Aorta (tissue), 4 donors: ENCODE results near the gene SPEM3. TPM values are rescaled to one million over a fixed set of nuclear protein-coding genes. Genes with fewer than 3 reads are reported as not detected.

Experiments used
- polyA plus RNA-seq, 2 donors: library from polyadenylated mRNA; stranded (reverse); fragments of 200-250 nt; gene quantifications; one replicate each; pipeline ENCODE4 v1.2.3, GENCODE V29; 2013
- total RNA-seq, 2 donors: library from RNA; stranded (reverse); fragmentation: NEBNext Ultra II Directional; extraction: Animal tissue kit (Norgen Biotek cat#: 25700); gene quantifications; one replicate each; pipeline ENCODE4 v1.2.1, GENCODE V29; 2021
- donor health status: healthy with polysubstance abuse.
- donor health status: Bipolar disorder and iron deficiency.
- donor health status: DM: no; HTN: no; CAD: no.
- donor health status: DM: yes; HTN: yes; CAD: no.

SPEM3 gene
- total and polyA plus RNA-seq, 4 donors = not detected

Other genes with a start within 250 kb of the SPEM3 start
Only the 30 nearest of the 39 such genes appear.
- 100 to 1,000 TPM in 1 of 2 donors, 10 to 100 TPM in 1; 92.9 to 105 TPM for gene CTDNEP1, start 177.1 kb upstream of the SPEM3 start, total RNA-seq
- 100 to 1,000 TPM; 112 to 113 TPM for gene CTDNEP1, start 177.1 kb upstream of the SPEM3 start, polyA plus RNA-seq
- gene ELP5, start 176.6 kb upstream of the SPEM3 start, total RNA-seq = 10 to 100 TPM; 26.6 to 31.0 TPM
- 10 to 100 TPM; 26.7 to 51.1 TPM for gene ELP5, start 176.6 kb upstream of the SPEM3 start, polyA plus RNA-seq
- 1 to 10 TPM; 3.3 to 9.9 TPM for gene CLDN7, start 166.4 kb upstream of the SPEM3 start, total RNA-seq
- 10 to 100 TPM in 1 of 2 donors, 1 to 10 TPM in 1; 1.1 to 37.6 TPM for gene CLDN7, start 166.4 kb upstream of the SPEM3 start, polyA plus RNA-seq
- 1 to 10 TPM; 2.5 to 3.9 TPM for gene SLC2A4, start 147.1 kb upstream of the SPEM3 start, total RNA-seq
- 1 to 10 TPM in 1 of 2 donors, under 1 TPM in 1; 0.63 to 1.6 TPM for gene SLC2A4, start 147.1 kb upstream of the SPEM3 start, polyA plus RNA-seq
- gene YBX2, start 134.2 kb upstream of the SPEM3 start, total RNA-seq = under 1 TPM; 0.10 to 0.60 TPM
- 1 to 10 TPM in 1 of 2 donors, not detected in 1; 5.6 TPM for gene YBX2, start 134.2 kb upstream of the SPEM3 start, polyA plus RNA-seq
- 100 to 1,000 TPM; 198 to 280 TPM for gene EIF5A, start 121.2 kb upstream of the SPEM3 start, total RNA-seq
- gene EIF5A, start 121.2 kb upstream of the SPEM3 start, polyA plus RNA-seq = 100 to 1,000 TPM; 223 to 232 TPM
- gene GPS2, start 113.5 kb upstream of the SPEM3 start, total RNA-seq = 10 to 100 TPM; 49.5 to 55.6 TPM
- gene GPS2, start 113.5 kb upstream of the SPEM3 start, polyA plus RNA-seq = 10 to 100 TPM; 55.0 to 99.1 TPM
- gene NEURL4, start 99.5 kb upstream of the SPEM3 start, total RNA-seq = 10 to 100 TPM; 24.5 to 36.7 TPM
- 10 to 100 TPM in 1 of 2 donors, 1 to 10 TPM in 1; 7.3 to 52.8 TPM for gene NEURL4, start 99.5 kb upstream of the SPEM3 start, polyA plus RNA-seq
- 10 to 100 TPM; 18.6 to 21.8 TPM for gene ACAP1, start 92.3 kb upstream of the SPEM3 start, total RNA-seq
- gene ACAP1, start 92.3 kb upstream of the SPEM3 start, polyA plus RNA-seq = 10 to 100 TPM in 1 of 2 donors, 1 to 10 TPM in 1; 6.5 to 10.8 TPM
- gene KCTD11, start 76.7 kb upstream of the SPEM3 start, total RNA-seq = 10 to 100 TPM; 12.4 to 15.8 TPM
- 10 to 100 TPM; 11.0 to 11.4 TPM for gene KCTD11, start 76.7 kb upstream of the SPEM3 start, polyA plus RNA-seq
- not detected for gene TMEM95, start 73.7 kb upstream of the SPEM3 start, total RNA-seq
- not detected for gene TMEM95, start 73.7 kb upstream of the SPEM3 start, polyA plus RNA-seq
- gene TNK1, start 47.8 kb upstream of the SPEM3 start, total RNA-seq = 1 to 10 TPM; 2.4 to 6.6 TPM
- gene TNK1, start 47.8 kb upstream of the SPEM3 start, polyA plus RNA-seq = 1 to 10 TPM; 1.9 to 3.1 TPM
- 10 to 100 TPM; 41.2 to 43.1 TPM for gene PLSCR3, start 34.3 kb upstream of the SPEM3 start, total RNA-seq
- gene PLSCR3, start 34.3 kb upstream of the SPEM3 start, polyA plus RNA-seq = 10 to 100 TPM; 20.5 to 70.8 TPM
- 10 to 100 TPM; 35.0 to 40.1 TPM for gene TMEM256, start 24.8 kb upstream of the SPEM3 start, total RNA-seq
- gene TMEM256, start 24.8 kb upstream of the SPEM3 start, polyA plus RNA-seq = 100 to 1,000 TPM; 134 to 224 TPM
- 10 to 100 TPM; 32.9 to 49.9 TPM for gene NLGN2, start 21.0 kb upstream of the SPEM3 start, total RNA-seq
- 10 to 100 TPM in 1 of 2 donors, 1 to 10 TPM in 1; 2.4 to 28.8 TPM for gene NLGN2, start 21.0 kb upstream of the SPEM3 start, polyA plus RNA-seq
- not detected for gene SPEM1, start 8.5 kb upstream of the SPEM3 start, total RNA-seq
- not detected for gene SPEM1, start 8.5 kb upstream of the SPEM3 start, polyA plus RNA-seq
- not detected for gene SPEM2, start 3.2 kb upstream of the SPEM3 start, total RNA-seq
- not detected for gene SPEM2, start 3.2 kb upstream of the SPEM3 start, polyA plus RNA-seq
- 1 to 10 TPM; 3.6 to 5.1 TPM for gene TMEM102, start 6.6 kb downstream of the SPEM3 start, total RNA-seq
- 1 to 10 TPM; 1.8 to 2.7 TPM for gene TMEM102, start 6.6 kb downstream of the SPEM3 start, polyA plus RNA-seq
- gene FGF11, start 10.7 kb downstream of the SPEM3 start, total RNA-seq = 1 to 10 TPM; 1.2 to 8.0 TPM
- gene FGF11, start 10.7 kb downstream of the SPEM3 start, polyA plus RNA-seq = under 1 TPM in 1 of 2 donors, not detected in 1; 0.54 TPM
- gene CHRNB1, start 16.2 kb downstream of the SPEM3 start, total RNA-seq = 1 to 10 TPM; 6.2 to 8.8 TPM
- 10 to 100 TPM; 11.6 to 18.3 TPM for gene CHRNB1, start 16.2 kb downstream of the SPEM3 start, polyA plus RNA-seq
- gene ZBTB4, start 50.8 kb downstream of the SPEM3 start, total RNA-seq = 10 to 100 TPM; 67.2 to 81.9 TPM
- 10 to 100 TPM; 20.0 to 35.9 TPM for gene ZBTB4, start 50.8 kb downstream of the SPEM3 start, polyA plus RNA-seq
- not detected for gene SLC35G6, start 52.6 kb downstream of the SPEM3 start, total RNA-seq
- not detected for gene SLC35G6, start 52.6 kb downstream of the SPEM3 start, polyA plus RNA-seq
- gene POLR2A, start 55.5 kb downstream of the SPEM3 start, total RNA-seq = 100 to 1,000 TPM in 1 of 2 donors, 10 to 100 TPM in 1; 93.8 to 116 TPM
- 10 to 100 TPM; 13.4 to 27.9 TPM for gene POLR2A, start 55.5 kb downstream of the SPEM3 start, polyA plus RNA-seq
- gene TNFSF12, start 120.2 kb downstream of the SPEM3 start, total RNA-seq = 10 to 100 TPM; 61.4 to 84.5 TPM
- gene TNFSF12, start 120.2 kb downstream of the SPEM3 start, polyA plus RNA-seq = 100 to 1,000 TPM; 135 to 148 TPM
- gene TNFSF13, start 129.9 kb downstream of the SPEM3 start, total RNA-seq = 10 to 100 TPM; 17.7 to 28.6 TPM
- gene TNFSF13, start 129.9 kb downstream of the SPEM3 start, polyA plus RNA-seq = 10 to 100 TPM; 25.7 to 26.4 TPM
- 10 to 100 TPM; 36.2 to 38.3 TPM for gene SENP3, start 133.1 kb downstream of the SPEM3 start, total RNA-seq
- gene SENP3, start 133.1 kb downstream of the SPEM3 start, polyA plus RNA-seq = 10 to 100 TPM; 48.4 to 75.1 TPM
- 100 to 1,000 TPM; 111 to 112 TPM for gene CD68, start 150.8 kb downstream of the SPEM3 start, total RNA-seq
- gene CD68, start 150.8 kb downstream of the SPEM3 start, polyA plus RNA-seq = 100 to 1,000 TPM in 1 of 2 donors, 10 to 100 TPM in 1; 55.3 to 111 TPM
- gene MPDU1, start 155.0 kb downstream of the SPEM3 start, total RNA-seq = 10 to 100 TPM; 21.4 to 24.7 TPM
- gene MPDU1, start 155.0 kb downstream of the SPEM3 start, polyA plus RNA-seq = 10 to 100 TPM; 12.0 to 20.8 TPM
- 1 to 10 TPM; 1.1 to 2.4 TPM for gene SOX15, start 161.2 kb downstream of the SPEM3 start, total RNA-seq
- gene SOX15, start 161.2 kb downstream of the SPEM3 start, polyA plus RNA-seq = 1 to 10 TPM in 1 of 2 donors, under 1 TPM in 1; 0.50 to 2.8 TPM
- gene FXR2, start 186.0 kb downstream of the SPEM3 start, total RNA-seq = 10 to 100 TPM; 25.3 to 31.1 TPM
- 10 to 100 TPM; 21.2 to 36.5 TPM for gene FXR2, start 186.0 kb downstream of the SPEM3 start, polyA plus RNA-seq